Activated B cell treated with CpG ODN at 0.5 μM for 24 hours (primary cell): Measurements from ENCODE around the gene SOWAHB. TPM values are rescaled to one million over a fixed set of nuclear protein-coding genes. Genes with fewer than 3 reads are reported as not detected.

Experiments
- ATAC-seq: fragments of 200-7000 bp; cut with Tn5 transposase; one replicate; pipeline ENCODE4 v1.10.0; 2021; ENCODE audit warnings: low read depth, mild to moderate bottlenecking, moderate library complexity
- CTCF ChIA-PET: fragments of 350-600 bp; sonication (Branson Sonifier 250); formaldehyde crosslinking; loops from one replicate; lab custom pipeline; 2021; ENCODE audit warnings: antibody characterized with exemption; lab: Charles Lee
- POLR2A ChIA-PET: fragments of 350-600 bp; sonication (Branson Sonifier 250); formaldehyde crosslinking; loops from one replicate; lab custom pipeline; 2021; ENCODE audit warnings: antibody characterized with exemption; lab: Charles Lee
- DNase-seq: peaks from one replicate; pipeline ENCODE4 v3.0.0; 2022
- H3K27ac Mint-ChIP-seq: one replicate; pipeline ENCODE4 v1.8.0; 2020; ENCODE audit warnings: mixed read lengths
- H3K27me3 Mint-ChIP-seq: one replicate; pipeline ENCODE4 v1.8.0; 2021; ENCODE audit warnings: mixed read lengths
- H3K36me3 Mint-ChIP-seq: one replicate; pipeline ENCODE4 v1.8.0; 2021; ENCODE audit warnings: low read depth, mixed read lengths
- H3K4me1 Mint-ChIP-seq: one replicate; pipeline ENCODE4 v1.8.0; 2021; ENCODE audit warnings: mixed read lengths
- H3K4me3 Mint-ChIP-seq: one replicate; pipeline ENCODE4 v1.8.0; 2020; ENCODE audit warnings: mild to moderate bottlenecking, mixed read lengths
- H3K9me3 Mint-ChIP-seq: one replicate; pipeline ENCODE4 v1.8.0; 2020; ENCODE audit warnings: mixed read lengths
- intact Hi-C: fragments of 100-400 bp; cut with micrococcal nuclease; formaldehyde crosslinking; loops from one replicate; pipeline ENCODE4 v1.15.1; 2024
- total RNA-seq: library from RNA; stranded (reverse); gene quantifications from 2 replicates; pipeline ENCODE4 v1.2.3, GENCODE V29; 2022
- TF ChIP-seq, protein P1 (sequence below): fragments of 200-600 bp; IDR thresholded peaks from one replicate; pipeline ENCODE4 v1.8.0; 2022; ENCODE audit warnings: antibody characterized with exemption, mild to moderate bottlenecking

The SOWAHB gene
- total RNA-seq, 1 donor from 2014 or later, result not detected

DNA sequence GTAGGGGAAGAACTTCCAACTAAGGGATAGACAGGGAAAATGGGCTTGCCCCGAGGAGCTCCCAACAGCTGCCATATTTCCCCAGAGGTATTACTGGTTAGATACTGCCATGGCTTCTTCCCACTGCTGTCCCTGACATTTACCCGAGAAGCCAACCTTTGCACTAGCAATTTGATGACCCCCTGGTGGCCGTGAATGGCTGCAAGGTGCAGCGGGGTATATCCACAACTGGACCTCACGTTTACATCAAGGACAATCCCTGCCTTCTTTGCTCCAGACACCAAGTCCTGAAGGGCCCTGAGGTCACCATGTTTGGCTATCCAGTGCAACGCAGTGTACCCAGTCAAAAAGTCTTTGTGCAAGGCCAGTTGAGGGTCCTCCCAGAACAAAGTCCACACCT, 2.3 kb downstream of the SOWAHB start:
- TF ChIP-seq, protein P1, sequence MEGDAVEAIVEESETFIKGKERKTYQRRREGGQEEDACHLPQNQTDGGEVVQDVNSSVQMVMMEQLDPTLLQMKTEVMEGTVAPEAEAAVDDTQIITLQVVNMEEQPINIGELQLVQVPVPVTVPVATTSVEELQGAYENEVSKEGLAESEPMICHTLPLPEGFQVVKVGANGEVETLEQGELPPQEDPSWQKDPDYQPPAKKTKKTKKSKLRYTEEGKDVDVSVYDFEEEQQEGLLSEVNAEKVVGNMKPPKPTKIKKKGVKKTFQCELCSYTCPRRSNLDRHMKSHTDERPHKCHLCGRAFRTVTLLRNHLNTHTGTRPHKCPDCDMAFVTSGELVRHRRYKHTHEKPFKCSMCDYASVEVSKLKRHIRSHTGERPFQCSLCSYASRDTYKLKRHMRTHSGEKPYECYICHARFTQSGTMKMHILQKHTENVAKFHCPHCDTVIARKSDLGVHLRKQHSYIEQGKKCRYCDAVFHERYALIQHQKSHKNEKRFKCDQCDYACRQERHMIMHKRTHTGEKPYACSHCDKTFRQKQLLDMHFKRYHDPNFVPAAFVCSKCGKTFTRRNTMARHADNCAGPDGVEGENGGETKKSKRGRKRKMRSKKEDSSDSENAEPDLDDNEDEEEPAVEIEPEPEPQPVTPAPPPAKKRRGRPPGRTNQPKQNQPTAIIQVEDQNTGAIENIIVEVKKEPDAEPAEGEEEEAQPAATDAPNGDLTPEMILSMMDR, result no peak
- Mint-ChIP-seq H3K4me3 (no peak overlapping the region), H3K36me3 (no peaks in the 10 kb centered on the region), H3K27ac (no peak overlapping the region), H3K27me3 (peaks cover 45% of the 10 kb centered on the region), H3K4me1 (peaks cover 6% of the 10 kb centered on the region), H3K9me3 (no peaks in the 10 kb centered on the region)
- POLR2A ChIA-PET, result no interaction called here
- intact Hi-C loops, result no loop called here
- CTCF ChIA-PET, result no interaction called here
- DNase-seq (no peak), ATAC-seq (no peak)

DNA sequence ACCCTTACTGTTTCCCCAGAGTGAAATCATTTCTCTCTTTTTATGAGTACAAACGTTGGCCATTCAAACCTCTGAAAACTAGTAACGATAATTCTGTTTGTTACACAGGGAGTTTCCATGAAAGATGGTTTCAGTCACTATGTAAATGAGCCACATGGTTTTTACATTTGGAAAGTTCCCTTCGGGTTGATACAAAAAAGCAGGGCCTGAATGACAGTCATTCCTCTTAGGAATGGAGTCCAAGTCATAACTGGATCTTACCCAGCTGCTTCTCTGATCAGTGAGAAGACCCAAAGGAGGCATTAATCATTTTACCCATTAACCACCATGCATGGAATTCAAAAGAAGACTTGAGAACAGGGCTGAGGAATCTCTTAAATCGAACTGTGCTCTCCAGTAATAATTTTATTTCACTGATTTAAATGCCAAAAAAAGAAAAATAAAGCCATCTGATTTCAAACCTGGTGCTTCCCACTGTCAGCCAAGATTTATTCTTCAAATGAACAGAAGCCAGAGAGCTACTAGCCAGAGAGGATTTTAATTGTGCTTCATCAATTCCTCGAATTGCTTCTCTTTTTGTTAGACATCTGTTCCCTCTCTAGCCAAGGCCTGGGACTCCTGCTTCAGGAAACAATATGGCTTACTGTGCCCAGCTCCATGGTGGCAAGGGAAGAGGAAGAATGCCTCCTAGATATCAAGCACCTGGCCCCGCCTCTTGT, 3.2 kb downstream of the SOWAHB start:
- ChIA-PET POLR2A (no interaction called here), CTCF (no interaction called here)
- Mint-ChIP-seq H3K27me3 (peaks cover 42% of the 10 kb centered on the region), H3K27ac (no peak overlapping the region), H3K36me3 (no peaks in the 10 kb centered on the region), H3K4me3 (no peak overlapping the region), H3K9me3 (no peaks in the 10 kb centered on the region), H3K4me1 (peaks cover 6% of the 10 kb centered on the region)
- ATAC-seq (no peak), DNase-seq (no peak)
- TF ChIP-seq, protein P1, result no peak
- intact Hi-C loops, result no loop called here

DNA sequence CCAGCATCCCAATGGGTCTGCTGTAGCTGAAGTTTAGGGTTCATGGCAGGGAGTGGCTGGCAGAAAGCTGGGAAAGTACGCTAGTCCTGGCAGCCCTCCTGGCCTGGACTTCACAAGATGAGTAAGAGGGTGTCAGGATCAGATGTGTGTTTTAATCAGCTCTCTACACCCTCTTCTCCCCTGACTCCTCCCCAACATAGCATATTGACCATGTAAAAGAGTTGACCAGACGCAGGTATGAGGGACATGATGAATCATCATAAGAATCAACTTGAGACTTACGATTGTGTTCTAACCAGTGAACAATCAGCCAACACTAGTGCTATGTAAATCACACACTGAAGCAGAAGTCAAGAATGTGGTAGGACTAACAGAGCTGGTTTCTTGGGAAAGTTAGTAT, 5.3 kb downstream of the SOWAHB start:
- peaks cover 31% of the 10 kb centered on the region for H3K27me3 Mint-ChIP-seq
- H3K4me1 Mint-ChIP-seq, result no peaks in the 10 kb centered on the region
- ChIA-PET CTCF (interaction anchor here (1.1 kb wide), 1 partner anchor 9 kb away, joined by 3 read pairs; no protein-coding TSS in a partner anchor), POLR2A (no interaction called here)
- H3K27ac Mint-ChIP-seq, result no peak overlapping the region
- no peaks in the 10 kb centered on the region for H3K9me3 Mint-ChIP-seq
- ATAC-seq (no peak), DNase-seq (no peak)
- TF ChIP-seq, protein P1, result no peak
- no peak overlapping the region for H3K4me3 Mint-ChIP-seq
- intact Hi-C loops, result no loop called here
- no peaks in the 10 kb centered on the region for H3K36me3 Mint-ChIP-seq

DNA sequence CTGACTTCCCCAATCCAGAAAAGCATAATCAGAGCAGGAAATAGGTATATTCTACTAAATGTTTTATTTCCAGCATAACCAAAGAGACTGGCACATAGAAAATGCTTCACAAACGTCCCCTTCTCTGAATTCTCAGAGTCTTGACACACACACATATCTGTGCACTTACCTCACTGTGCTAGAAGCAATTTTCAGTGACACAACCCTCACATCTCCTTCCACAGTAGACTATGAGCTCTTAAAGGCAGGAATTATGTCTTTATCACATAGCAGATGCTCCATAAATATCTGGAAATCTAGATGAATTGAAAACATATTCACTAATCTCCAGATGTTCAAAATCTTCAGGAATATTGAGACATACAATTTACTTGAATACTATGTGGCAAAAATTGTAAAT, 5.9 kb downstream of the SOWAHB start:
- no peak for ATAC-seq
- H3K9me3 Mint-ChIP-seq, result no peaks in the 10 kb centered on the region
- intact Hi-C loops, result no loop called here
- TF ChIP-seq, protein P1, result no peak
- peaks cover 35% of the 10 kb centered on the region for H3K27me3 Mint-ChIP-seq
- CTCF ChIA-PET, result interaction anchor here (1.1 kb wide), 1 partner anchor 8 kb away, joined by 3 read pairs; no protein-coding TSS in a partner anchor
- POLR2A ChIA-PET, result no interaction called here
- no peak overlapping the region for H3K4me3 Mint-ChIP-seq
- H3K36me3 Mint-ChIP-seq, result no peaks in the 10 kb centered on the region
- no peaks in the 10 kb centered on the region for H3K4me1 Mint-ChIP-seq
- no peak overlapping the region for H3K27ac Mint-ChIP-seq
- DNase-seq, result no peak

DNA sequence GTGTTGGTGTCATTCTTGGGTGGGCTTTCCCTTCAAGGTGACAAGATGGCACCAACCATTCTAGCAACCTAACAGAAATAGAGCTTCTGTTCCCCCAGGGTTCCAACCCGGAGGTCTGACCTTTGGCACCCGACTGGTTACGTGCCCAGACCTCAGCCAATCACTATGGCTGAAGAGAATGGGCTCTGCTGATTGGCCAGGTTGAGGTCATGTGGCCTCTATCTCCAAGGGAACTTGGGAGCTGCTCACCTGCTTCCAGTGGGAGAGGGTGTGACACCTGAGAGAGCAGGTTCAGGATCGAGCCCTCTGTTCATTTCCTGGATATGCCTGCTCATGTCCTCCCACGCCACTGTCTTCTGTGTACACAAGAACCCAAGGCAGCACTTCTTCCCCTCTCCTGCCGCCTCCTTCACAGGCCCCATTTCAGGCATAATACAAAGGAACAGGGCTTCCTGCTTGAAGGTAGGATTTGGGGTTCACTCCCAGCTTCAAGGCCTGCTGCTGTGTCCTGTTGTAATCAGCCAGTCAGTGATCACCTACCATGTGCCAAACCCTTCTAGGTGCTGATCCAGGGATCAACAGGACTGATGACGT, 11.0 kb downstream of the SOWAHB start:
- TF ChIP-seq, protein P1, result no peak
- no peaks in the 10 kb centered on the region for H3K9me3 Mint-ChIP-seq
- DNase-seq (no peak), ATAC-seq (no peak)
- no peaks in the 10 kb centered on the region for H3K4me1 Mint-ChIP-seq
- H3K4me3 Mint-ChIP-seq, result no peak overlapping the region
- H3K27me3 Mint-ChIP-seq, result peaks cover 22% of the 10 kb centered on the region
- CTCF ChIA-PET, result no interaction called here
- intact Hi-C loops, result no loop called here
- POLR2A ChIA-PET, result no interaction called here
- no peak overlapping the region for H3K27ac Mint-ChIP-seq
- no peaks in the 10 kb centered on the region for H3K36me3 Mint-ChIP-seq
